Activated CD8-positive, alpha-beta memory T cell treated with anti-CD3 and anti-CD28 coated beads, Interleukin-2, amount 50 U/mL, for 24 hours (primary cell): ENCODE results near the gene NLGN1.
"Not testable (repeated sequence)": the region's sequence is repeated elsewhere in the genome, so short reads cannot be mapped to it uniquely, and the experiment has no call there.

ENCODE experiments used
- DNase-seq: peaks from one replicate; pipeline ENCODE4 v3.0.0-alpha.2; 2020; ENCODE audit errors: extremely low read depth

NLGN1 gene

GRCh38 chr3:174220775-174221554 lies 823.4 kb downstream of the NLGN1 start:
- DNase-seq, result no peak

- no peak for DNase-seq
These were observed 825.5 kb downstream of the NLGN1 start for GRCh38 chr3:174223042-174223441.

- no peak for DNase-seq
These were observed 826.1 kb downstream of the NLGN1 start for GRCh38 chr3:174223626-174224025.

- DNase-seq, result no peak
These were observed 832.4 kb downstream of the NLGN1 start for GRCh38 chr3:174229916-174230315.

- DNase-seq, result not testable (repeated sequence)
These were observed 834.6 kb downstream of the NLGN1 start for GRCh38 chr3:174232028-174232657.

GRCh38 chr3:174232658-174233429 lies 835.3 kb downstream of the NLGN1 start:
- DNase-seq, result no peak

GRCh38 chr3:174233511-174233910 lies 836.0 kb downstream of the NLGN1 start:
- DNase-seq, result no peak

- DNase-seq, result no peak
These were observed 844.9 kb downstream of the NLGN1 start for GRCh38 chr3:174242311-174243041.

- DNase-seq, result no peak
These were observed 845.6 kb downstream of the NLGN1 start for GRCh38 chr3:174243171-174243570.

- DNase-seq, result no peak
These were observed 850.2 kb downstream of the NLGN1 start for GRCh38 chr3:174247687-174248152.

- no peak for DNase-seq
These were observed 854.1 kb downstream of the NLGN1 start for GRCh38 chr3:174251681-174252080.

GRCh38 chr3:174253196-174253823 lies 855.8 kb downstream of the NLGN1 start:
- no peak for DNase-seq

GRCh38 chr3:174253940-174254339 lies 856.4 kb downstream of the NLGN1 start:
- DNase-seq, result no peak

GRCh38 chr3:174255454-174255853 lies 857.9 kb downstream of the NLGN1 start:
- DNase-seq, result no peak

- DNase-seq, result no peak
These were observed 868.9 kb downstream of the NLGN1 start for GRCh38 chr3:174266476-174266875.

GRCh38 chr3:174268061-174268460 lies 870.5 kb downstream of the NLGN1 start:
- DNase-seq, result no peak

- DNase-seq, result no peak
These were observed 871.0 kb downstream of the NLGN1 start for GRCh38 chr3:174268586-174268985.

- no peak for DNase-seq
These were observed 873.3 kb downstream of the NLGN1 start for GRCh38 chr3:174270841-174271240.

GRCh38 chr3:174275336-174275735 lies 877.8 kb downstream of the NLGN1 start:
- DNase-seq, result no peak

GRCh38 chr3:174276826-174277225 lies 879.3 kb downstream of the NLGN1 start:
- DNase-seq, result no peak

GRCh38 chr3:174278094-174278493 lies 880.5 kb downstream of the NLGN1 start:
- no peak for DNase-seq
